Measurements from ENCODE around the gene DYNC1LI2. TPM values are rescaled to one million over a fixed set of nuclear protein-coding genes. Genes with fewer than 3 reads are reported as not detected.

Gene DYNC1LI2
- total RNA-seq, 1 donor from 2014 or later, result 179 TPM

- no peak for TF ChIP-seq CTCF (IDR thresholded peaks at IDR 0.05; ENCODE audit: unreplicated experiment)
- no peaks in the 10 kb centered on the region for H3K36me3 Mint-ChIP-seq (ENCODE audit: insufficient read depth)
- no peaks in the 10 kb centered on the region for H3K9me3 Mint-ChIP-seq (ENCODE audit: low read depth)
- no peak overlapping the region for H3K27ac Mint-ChIP-seq
- no peak overlapping the region for H3K4me3 Mint-ChIP-seq (ENCODE audit: low read depth)
- H3K4me1 Mint-ChIP-seq (ENCODE audit: low read depth), result no peaks in the 10 kb centered on the region
- no peak for DNase-seq (ENCODE audit: low spot score, unreplicated experiment)
- H3K27me3 Mint-ChIP-seq, result peaks cover 13% of the 10 kb centered on the region
Measured at GRCh38 chr16:66701026-66701425, 50.4 kb downstream of the DYNC1LI2 start.

- TF ChIP-seq CTCF (IDR thresholded peaks at IDR 0.05; ENCODE audit: unreplicated experiment), result no peak
- Mint-ChIP-seq H3K4me3 (ENCODE audit: low read depth) (no peak overlapping the region), H3K27me3 (peaks cover 13% of the 10 kb centered on the region), H3K9me3 (ENCODE audit: low read depth) (no peaks in the 10 kb centered on the region), H3K36me3 (ENCODE audit: insufficient read depth) (no peaks in the 10 kb centered on the region), H3K27ac (no peak overlapping the region), H3K4me1 (ENCODE audit: low read depth) (peaks cover 6% of the 10 kb centered on the region)
- no peak for DNase-seq (ENCODE audit: low spot score, unreplicated experiment)
Measured at GRCh38 chr16:66699898-66700297, 51.5 kb downstream of the DYNC1LI2 start.

- TF ChIP-seq CTCF (IDR thresholded peaks at IDR 0.05; ENCODE audit: unreplicated experiment), result no peak
- DNase-seq (ENCODE audit: low spot score, unreplicated experiment), result no peak
- no peaks in the 10 kb centered on the region for H3K9me3 Mint-ChIP-seq (ENCODE audit: low read depth)
- peaks cover 10% of the 10 kb centered on the region for H3K27me3 Mint-ChIP-seq
- H3K36me3 Mint-ChIP-seq (ENCODE audit: insufficient read depth), result peaks cover 2% of the 10 kb centered on the region
- H3K4me3 Mint-ChIP-seq (ENCODE audit: low read depth), result peak overlapping the region; percentile 46
- H3K4me1 Mint-ChIP-seq (ENCODE audit: low read depth), result peaks cover 18% of the 10 kb centered on the region
- no peak overlapping the region for H3K27ac Mint-ChIP-seq
Measured at GRCh38 chr16:66698046-66698445, 53.4 kb downstream of the DYNC1LI2 start.

GRCh38 chr16:66696669-66697630, 54.5 kb downstream of the DYNC1LI2 start, which contains the start of gene CMTM4:
TSS of gene CMTM4 (minus strand) at chr16:66696743. CDS start at chr16:66696525, 218 bp downstream.
- TF ChIP-seq CTCF (IDR thresholded peaks at IDR 0.05; ENCODE audit: unreplicated experiment), result peak; percentile 37
- Mint-ChIP-seq H3K27me3 (peaks cover 9% of the 10 kb centered on the region), H3K27ac (peak within 1 kb of the TSS; percentile 89), H3K4me1 (ENCODE audit: low read depth) (peaks cover 18% of the 10 kb centered on the region), H3K9me3 (ENCODE audit: low read depth) (no peaks in the 10 kb centered on the region), H3K36me3 (ENCODE audit: insufficient read depth) (peaks cover 2% of the 10 kb centered on the region), H3K4me3 (ENCODE audit: low read depth) (peak within 1 kb of the TSS; percentile 82)
- peak; percentile 79 for DNase-seq (ENCODE audit: low spot score, unreplicated experiment)

GRCh38 chr16:66695935-66696668, 55.3 kb downstream of the DYNC1LI2 start:
- Mint-ChIP-seq H3K4me3 (ENCODE audit: low read depth) (peak overlapping the region; percentile 82), H3K27me3 (peaks cover 9% of the 10 kb centered on the region), H3K36me3 (ENCODE audit: insufficient read depth) (peaks cover 2% of the 10 kb centered on the region), H3K27ac (peak overlapping the region; percentile 81), H3K9me3 (ENCODE audit: low read depth) (no peaks in the 10 kb centered on the region), H3K4me1 (ENCODE audit: low read depth) (peaks cover 18% of the 10 kb centered on the region)
- peak; percentile 46 for DNase-seq (ENCODE audit: low spot score, unreplicated experiment)
- no peak for TF ChIP-seq CTCF (IDR thresholded peaks at IDR 0.05; ENCODE audit: unreplicated experiment)
